HCT116 (cell line): ENCODE results near the gene CDH13. TPM values are rescaled to one million over a fixed set of nuclear protein-coding genes. Genes with fewer than 3 reads are reported as not detected.

Source experiments
- ATAC-seq: fragments of 200-7000 bp; cut with Tn5 transposase; 2 replicates; pipeline ENCODE4 v1.9.1; 2020; ENCODE audit warnings: mild to moderate bottlenecking, moderate library complexity
- BruUV-seq: library from RNA; stranded (reverse); fragments of 400-500 nt; replicated peaks from 2 replicates; lab custom pipeline; 2021; lab: Mats Ljungman, UMichigan
- CTCF ChIA-PET: fragments of 300-600 bp; sonication (Branson Sonifier 250); formaldehyde crosslinking; loops from one replicate; lab custom pipeline; 2021; ENCODE audit warnings: antibody characterized with exemption; lab: Charles Lee
- POLR2A ChIA-PET: fragments of 300-600, 350-600 bp; sonication (Branson Sonifier 250); formaldehyde crosslinking; loops from one replicate; lab custom pipeline; 2021; ENCODE audit warnings: antibody characterized with exemption; lab: Charles Lee
- RAD21 ChIA-PET, 2 experiments: fragments of 300-600 bp; sonication (Branson Sonifier 250); formaldehyde crosslinking; loops; one replicate each; lab custom pipeline; 2023; ENCODE audit warnings: low total read pairs in 2 of 2; ENCODE audit not compliant: uncharacterized antibody in 2 of 2, unreplicated experiment in 2 of 2, low non-redundant PET in 1 of 2; lab: Charles Lee
- DNase-seq: peaks from one replicate; pipeline ENCODE4 v3.0.0-alpha.2; 2010; ENCODE audit warnings: low read depth, low spot score
- H2AFZ ChIP-seq: fragments of 200-600 bp; shearing (Covaris generic), sonication (generic); 2 replicates; pipeline ENCODE4 v1.6.1; 2017; ENCODE audit warnings: low read depth, mixed run types, mixed read lengths, antibody characterized with exemption, low read length; ENCODE audit not compliant: poor library complexity, severe bottlenecking
- H3K27ac ChIP-seq: 2 replicates; pipeline ENCODE4 v1.5.1; 2012; ENCODE audit warnings: low read depth, low read length
- H3K27me3 ChIP-seq: fragments of 200-600 bp; sonication (generic); 2 replicates; pipeline ENCODE4 v1.6.1; 2016; ENCODE audit warnings: mixed run types, low read length, mixed read lengths; ENCODE audit not compliant: insufficient read depth
- H3K36me3 ChIP-seq, 2 experiments: fragments of 200-500 bp in 1 of 2; fragments of 200-600 bp in 1 of 2; sonication (Bioruptor generic) in 1 of 2; sonication (generic) in 1 of 2; 2 replicates each; pipeline versions ENCODE4 v1.5.1 to v1.6.1; 2014 to 2016; ENCODE audit warnings: low read length in 2 of 2, inconsistent platforms in 1 of 2, mixed read lengths in 1 of 2, mixed run types in 1 of 2; ENCODE audit not compliant: insufficient read depth in 2 of 2, control insufficient read depth in 1 of 2
- H3K4me1 ChIP-seq, 2 experiments: fragments of 200-600 bp in 1 of 2; sonication (generic) in 1 of 2; 2 replicates each; pipeline versions ENCODE4 v1.5.1 to v1.6.1; 2012 to 2017; ENCODE audit warnings: low read length in 2 of 2, inconsistent platforms in 1 of 2, mild to moderate bottlenecking in 1 of 2, mixed read lengths in 1 of 2, mixed run types in 1 of 2, moderate library complexity in 1 of 2; ENCODE audit not compliant: insufficient read depth in 2 of 2, control insufficient read depth in 1 of 2
- H3K4me2 ChIP-seq: fragments of 200-600 bp; sonication (generic); 2 replicates; pipeline ENCODE4 v1.6.1; 2017; ENCODE audit warnings: mixed run types, low read length, mixed read lengths
- H3K4me3 ChIP-seq, 2 experiments: fragments of 200-600 bp in 1 of 2; sonication (generic) in 1 of 2; replicated peaks in 1 of 2; 2 replicates each; pipeline ENCODE4 v1.5.1; 2011 to 2016; ENCODE audit warnings: low read length in 2 of 2, control low read depth in 1 of 2, low read depth in 1 of 2, mild to moderate bottlenecking in 1 of 2, mixed read lengths in 1 of 2, mixed run types in 1 of 2
- H3K79me2 ChIP-seq: fragments of 200-600 bp; sonication (generic); 2 replicates; pipeline ENCODE4 v1.6.1; 2017; ENCODE audit warnings: mild to moderate bottlenecking, mixed run types, low read length, moderate library complexity, mixed read lengths; ENCODE audit not compliant: insufficient read depth
- H3K9ac ChIP-seq: fragments of 200-600 bp; sonication (generic); 2 replicates; pipeline ENCODE4 v1.6.1; 2016; ENCODE audit warnings: low read length, mixed read lengths
- H3K9me2 ChIP-seq: fragments of 200-600 bp; sonication (generic), shearing (Covaris generic); 2 replicates; pipeline ENCODE4 v1.6.1; 2017; ENCODE audit warnings: mixed run types, mild to moderate bottlenecking, moderate library complexity; ENCODE audit not compliant: insufficient read depth
- H3K9me3 ChIP-seq, 2 experiments: fragments of 200-500 bp in 1 of 2; fragments of 200-600 bp in 1 of 2; sonication (Bioruptor generic) in 1 of 2; sonication (generic) in 1 of 2; 2 replicates each; pipeline ENCODE4 v1.6.1; 2014 to 2017; ENCODE audit warnings: low read length in 2 of 2, mixed read lengths in 2 of 2, inconsistent platforms in 1 of 2, low read depth in 1 of 2, mild to moderate bottlenecking in 1 of 2, mixed run types in 1 of 2, moderate library complexity in 1 of 2; ENCODE audit not compliant: control insufficient read depth in 1 of 2, insufficient read depth in 1 of 2
- H4K20me1 ChIP-seq: fragments of 200-600 bp; sonication (generic), shearing (Covaris generic); 2 replicates; pipeline ENCODE4 v1.6.1; 2017; ENCODE audit warnings: mixed run types, mild to moderate bottlenecking, moderate library complexity; ENCODE audit not compliant: insufficient read depth
- CEBPB ChIP-seq: IDR thresholded peaks from 2 replicates; pipeline ENCODE4 v1.6.1; 2012; ENCODE audit warnings: low read depth
- EGR1 ChIP-seq: IDR thresholded peaks from 2 replicates; pipeline ENCODE4 v1.6.1; 2012; ENCODE audit warnings: low read depth
- ELF1 ChIP-seq: IDR thresholded peaks from 2 replicates; pipeline ENCODE4 v1.6.1; 2012; ENCODE audit warnings: low read depth, borderline replicate concordance
- EZH2phosphoT487 ChIP-seq: fragments of 200-600 bp; IDR thresholded peaks from 2 replicates; pipeline ENCODE4 v1.6.1; 2018; ENCODE audit warnings: antibody characterized with exemption, borderline replicate concordance
- FOSL1 ChIP-seq: IDR thresholded peaks from 2 replicates; pipeline ENCODE4 v1.6.1; 2012; ENCODE audit warnings: low read depth
- JUND ChIP-seq: IDR thresholded peaks from 2 replicates; pipeline ENCODE4 v1.6.1; 2012
- POLR2A ChIP-seq: IDR thresholded peaks from 2 replicates; pipeline ENCODE4 v1.7.0; 2011; ENCODE audit warnings: borderline replicate concordance; ENCODE audit not compliant: insufficient read depth, insufficient read length; ENCODE audit errors: extremely low read depth
- POLR2AphosphoS5 ChIP-seq: IDR thresholded peaks from 2 replicates; pipeline ENCODE4 v1.6.1; 2011; ENCODE audit warnings: mild to moderate bottlenecking, low read depth, low read length, moderate library complexity
- RAD21 ChIP-seq: IDR thresholded peaks from 2 replicates; pipeline ENCODE4 v1.6.1; 2012; ENCODE audit warnings: low read depth, mild to moderate bottlenecking
- SRF ChIP-seq: IDR thresholded peaks from 2 replicates; pipeline ENCODE4 v1.6.1; 2012; ENCODE audit warnings: low read depth
- YY1 ChIP-seq: IDR thresholded peaks from 2 replicates; pipeline ENCODE4 v1.6.1; 2011; ENCODE audit warnings: low read length, low read depth, moderate library complexity, mild to moderate bottlenecking; ENCODE audit not compliant: insufficient replicate concordance; ENCODE audit errors: extremely low read depth
- ZBTB33 ChIP-seq: IDR thresholded peaks from 2 replicates; pipeline ENCODE4 v1.6.1; 2011; ENCODE audit warnings: mild to moderate bottlenecking, low read length, moderate library complexity; ENCODE audit not compliant: insufficient replicate concordance; ENCODE audit errors: extremely low read depth
- ZNF274 ChIP-seq: fragments of 200-500 bp; sonication (Bioruptor generic); IDR thresholded peaks from 2 replicates; pipeline ENCODE4 v1.6.1; 2014; ENCODE audit warnings: mild to moderate bottlenecking, low read depth, low read length, inconsistent platforms
- intact Hi-C: fragments of 100-400 bp; cut with micrococcal nuclease; formaldehyde crosslinking; loops from 2 replicates; pipeline ENCODE4 v1.10.0; 2022
- total RNA-seq: library from RNA; stranded (reverse); gene quantifications from one replicate; pipeline ENCODE4 v1.2.1, GENCODE V29; 2021; ENCODE audit not compliant: unreplicated experiment
- TF ChIP-seq, protein P1 (sequence below), 3 experiments: fragments of 200-600 bp in 1 of 3; sonication (generic) in 1 of 3; IDR thresholded peaks in 2 of 3; conservative IDR thresholded peaks in 1 of 3; 2 replicates each; pipeline ENCODE4 v1.5.1; 2012 to 2017; ENCODE audit warnings: low read depth in 2 of 3, low read length in 2 of 3, antibody characterized with exemption in 1 of 3, borderline replicate concordance in 1 of 3, control low read depth in 1 of 3, mild to moderate bottlenecking in 1 of 3, mixed read lengths in 1 of 3, mixed run types in 1 of 3, moderate library complexity in 1 of 3; ENCODE audit not compliant: insufficient read depth in 1 of 3
- TF ChIP-seq, protein P2 (sequence below): IDR thresholded peaks from 2 replicates; pipeline ENCODE4 v1.6.1; 2012
- TF ChIP-seq, protein P3 (sequence below): IDR thresholded peaks from 2 replicates; pipeline ENCODE4 v1.6.1; 2012; ENCODE audit warnings: low read depth
- TF ChIP-seq, protein P4 (sequence below): IDR thresholded peaks from 2 replicates; pipeline ENCODE4 v1.6.1; 2012

The CDH13 gene
- total RNA-seq, 1 experiment from 2014 or later = not detected

GRCh38 chr16:83806036-83806435, 1179.3 kb downstream of the CDH13 start:
- ATAC-seq (no peak), DNase-seq (no peak)
- no peak for TF ChIP-seq YY1
- TF ChIP-seq POLR2AphosphoS5 = no peak
- TF ChIP-seq, protein P1, sequence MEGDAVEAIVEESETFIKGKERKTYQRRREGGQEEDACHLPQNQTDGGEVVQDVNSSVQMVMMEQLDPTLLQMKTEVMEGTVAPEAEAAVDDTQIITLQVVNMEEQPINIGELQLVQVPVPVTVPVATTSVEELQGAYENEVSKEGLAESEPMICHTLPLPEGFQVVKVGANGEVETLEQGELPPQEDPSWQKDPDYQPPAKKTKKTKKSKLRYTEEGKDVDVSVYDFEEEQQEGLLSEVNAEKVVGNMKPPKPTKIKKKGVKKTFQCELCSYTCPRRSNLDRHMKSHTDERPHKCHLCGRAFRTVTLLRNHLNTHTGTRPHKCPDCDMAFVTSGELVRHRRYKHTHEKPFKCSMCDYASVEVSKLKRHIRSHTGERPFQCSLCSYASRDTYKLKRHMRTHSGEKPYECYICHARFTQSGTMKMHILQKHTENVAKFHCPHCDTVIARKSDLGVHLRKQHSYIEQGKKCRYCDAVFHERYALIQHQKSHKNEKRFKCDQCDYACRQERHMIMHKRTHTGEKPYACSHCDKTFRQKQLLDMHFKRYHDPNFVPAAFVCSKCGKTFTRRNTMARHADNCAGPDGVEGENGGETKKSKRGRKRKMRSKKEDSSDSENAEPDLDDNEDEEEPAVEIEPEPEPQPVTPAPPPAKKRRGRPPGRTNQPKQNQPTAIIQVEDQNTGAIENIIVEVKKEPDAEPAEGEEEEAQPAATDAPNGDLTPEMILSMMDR (IDR thresholded peaks at IDR 0.05 in 2 of 3, conservative IDR thresholded peaks at IDR 0.05 in 1 of 3; ENCODE audit: borderline replicate concordance in 1 of 3, insufficient read depth in 1 of 3, low read depth in 2 of 3, low read length in 2 of 3) = no peak
- no peak for TF ChIP-seq FOSL1
- TF ChIP-seq, protein P2, sequence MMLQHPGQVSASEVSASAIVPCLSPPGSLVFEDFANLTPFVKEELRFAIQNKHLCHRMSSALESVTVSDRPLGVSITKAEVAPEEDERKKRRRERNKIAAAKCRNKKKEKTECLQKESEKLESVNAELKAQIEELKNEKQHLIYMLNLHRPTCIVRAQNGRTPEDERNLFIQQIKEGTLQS = no peak
- no peak for TF ChIP-seq EZH2phosphoT487
- no peak for TF ChIP-seq JUND
- TF ChIP-seq, protein P3, sequence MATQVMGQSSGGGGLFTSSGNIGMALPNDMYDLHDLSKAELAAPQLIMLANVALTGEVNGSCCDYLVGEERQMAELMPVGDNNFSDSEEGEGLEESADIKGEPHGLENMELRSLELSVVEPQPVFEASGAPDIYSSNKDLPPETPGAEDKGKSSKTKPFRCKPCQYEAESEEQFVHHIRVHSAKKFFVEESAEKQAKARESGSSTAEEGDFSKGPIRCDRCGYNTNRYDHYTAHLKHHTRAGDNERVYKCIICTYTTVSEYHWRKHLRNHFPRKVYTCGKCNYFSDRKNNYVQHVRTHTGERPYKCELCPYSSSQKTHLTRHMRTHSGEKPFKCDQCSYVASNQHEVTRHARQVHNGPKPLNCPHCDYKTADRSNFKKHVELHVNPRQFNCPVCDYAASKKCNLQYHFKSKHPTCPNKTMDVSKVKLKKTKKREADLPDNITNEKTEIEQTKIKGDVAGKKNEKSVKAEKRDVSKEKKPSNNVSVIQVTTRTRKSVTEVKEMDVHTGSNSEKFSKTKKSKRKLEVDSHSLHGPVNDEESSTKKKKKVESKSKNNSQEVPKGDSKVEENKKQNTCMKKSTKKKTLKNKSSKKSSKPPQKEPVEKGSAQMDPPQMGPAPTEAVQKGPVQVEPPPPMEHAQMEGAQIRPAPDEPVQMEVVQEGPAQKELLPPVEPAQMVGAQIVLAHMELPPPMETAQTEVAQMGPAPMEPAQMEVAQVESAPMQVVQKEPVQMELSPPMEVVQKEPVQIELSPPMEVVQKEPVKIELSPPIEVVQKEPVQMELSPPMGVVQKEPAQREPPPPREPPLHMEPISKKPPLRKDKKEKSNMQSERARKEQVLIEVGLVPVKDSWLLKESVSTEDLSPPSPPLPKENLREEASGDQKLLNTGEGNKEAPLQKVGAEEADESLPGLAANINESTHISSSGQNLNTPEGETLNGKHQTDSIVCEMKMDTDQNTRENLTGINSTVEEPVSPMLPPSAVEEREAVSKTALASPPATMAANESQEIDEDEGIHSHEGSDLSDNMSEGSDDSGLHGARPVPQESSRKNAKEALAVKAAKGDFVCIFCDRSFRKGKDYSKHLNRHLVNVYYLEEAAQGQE = no peak
- TF ChIP-seq, protein P4, sequence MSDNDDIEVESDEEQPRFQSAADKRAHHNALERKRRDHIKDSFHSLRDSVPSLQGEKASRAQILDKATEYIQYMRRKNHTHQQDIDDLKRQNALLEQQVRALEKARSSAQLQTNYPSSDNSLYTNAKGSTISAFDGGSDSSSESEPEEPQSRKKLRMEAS = no peak
- no peak for TF ChIP-seq POLR2A
- TF ChIP-seq EGR1 = no peak
- TF ChIP-seq ELF1 = no peak
- no peak for TF ChIP-seq ZBTB33
- no peak for TF ChIP-seq ZNF274
- no peak for TF ChIP-seq SRF
- TF ChIP-seq CEBPB = no peak
- TF ChIP-seq RAD21 = no peak
- H3K27ac ChIP-seq = no peak overlapping the region
- H3K79me2 ChIP-seq = peaks cover 32% of the 10 kb centered on the region
- H3K36me3 ChIP-seq = peaks cover 0 to 4% of the 10 kb centered on the region in 2 experiments; a peak in 1 of 4 replicates
- CTCF ChIA-PET = no interaction called here
- no peak overlapping the region for H3K4me3 ChIP-seq
- H3K9me2 ChIP-seq = no peaks in the 10 kb centered on the region
- H3K9ac ChIP-seq = no peak overlapping the region
- POLR2A ChIA-PET = no interaction called here
- no peaks in the 10 kb centered on the region for H3K27me3 ChIP-seq
- H4K20me1 ChIP-seq = no peaks in the 10 kb centered on the region
- no peak overlapping the region for H2AFZ ChIP-seq
- H3K9me3 ChIP-seq = no peaks in the 10 kb centered on the region
- peaks cover 18 to 28% of the 10 kb centered on the region in 2 experiments for H3K4me1 ChIP-seq
- intact Hi-C loops = no loop called here
- H3K4me2 ChIP-seq = no peak overlapping the region
- BruUV-seq = no TSS peak
- RAD21 ChIA-PET = no interaction called here
